ENCODE results near the gene NUDT7.

Gene NUDT7

GRCh38 chr16:77683397-77684180, 38.7 kb upstream of the NUDT7 start:
- no peak for DNase-seq (ENCODE audit: low read depth, low spot score)
- no peak for TF ChIP-seq EZH2 (IDR thresholded peaks at IDR 0.05)
- no peak for TF ChIP-seq POLR2AphosphoS5 (IDR thresholded peaks at IDR 0.05; ENCODE audit: borderline replicate concordance, low read depth, low read length)
- TF ChIP-seq FOXP2 (optimal IDR thresholded peaks at IDR 0.05; ENCODE audit: control extremely low read depth, extremely low read length, insufficient read depth): no peak
- Histone ChIP-seq H3K27ac (no peak overlapping the region), H3K36me3 (ENCODE audit: insufficient read depth, low read length) (no peaks in the 10 kb centered on the region), H3K9me3 (ENCODE audit: low read depth, low read length) (no peaks in the 10 kb centered on the region), H3K4me3 (no peak overlapping the region), H3K9ac (ENCODE audit: insufficient read length) (no peak overlapping the region)

- no peak for DNase-seq (ENCODE audit: low read depth, low spot score)
- Histone ChIP-seq H3K36me3 (ENCODE audit: insufficient read depth, low read length) (no peaks in the 10 kb centered on the region), H3K4me3 (no peak overlapping the region), H3K9me3 (ENCODE audit: low read depth, low read length) (no peaks in the 10 kb centered on the region), H3K27ac (no peak overlapping the region), H3K9ac (ENCODE audit: insufficient read length) (no peak overlapping the region)
- TF ChIP-seq POLR2AphosphoS5 (IDR thresholded peaks at IDR 0.05; ENCODE audit: borderline replicate concordance, low read depth, low read length) (no peak), EZH2 (IDR thresholded peaks at IDR 0.05) (no peak)
These were observed 38.2 kb upstream of the NUDT7 start for GRCh38 chr16:77684181-77684526.

- Histone ChIP-seq H3K27ac (no peak overlapping the region), H3K36me3 (ENCODE audit: insufficient read depth, low read length) (no peaks in the 10 kb centered on the region), H3K4me3 (no peak overlapping the region), H3K9ac (ENCODE audit: insufficient read length) (no peak overlapping the region), H3K9me3 (ENCODE audit: low read depth, low read length) (no peaks in the 10 kb centered on the region)
- TF ChIP-seq FOXP2 (optimal IDR thresholded peaks at IDR 0.05; ENCODE audit: control extremely low read depth, extremely low read length, insufficient read depth) (no peak), EZH2 (IDR thresholded peaks at IDR 0.05) (no peak), POLR2AphosphoS5 (IDR thresholded peaks at IDR 0.05; ENCODE audit: borderline replicate concordance, low read depth, low read length) (no peak)
- no peak for DNase-seq (ENCODE audit: low read depth, low spot score)
These were observed 35.9 kb upstream of the NUDT7 start for GRCh38 chr16:77686385-77686784.

GRCh38 chr16:77689971-77690370, 32.3 kb upstream of the NUDT7 start:
- H3K27ac ChIP-seq: no peak overlapping the region
- TF ChIP-seq POLR2AphosphoS5 (IDR thresholded peaks at IDR 0.05; ENCODE audit: borderline replicate concordance, low read depth, low read length) (no peak), EZH2 (IDR thresholded peaks at IDR 0.05) (no peak), FOXP2 (optimal IDR thresholded peaks at IDR 0.05; ENCODE audit: control extremely low read depth, extremely low read length, insufficient read depth) (no peak)
- H3K4me3 ChIP-seq: no peak overlapping the region
- H3K36me3 ChIP-seq (ENCODE audit: insufficient read depth, low read length): no peaks in the 10 kb centered on the region
- H3K9ac ChIP-seq (ENCODE audit: insufficient read length): no peak overlapping the region
- H3K9me3 ChIP-seq (ENCODE audit: low read depth, low read length): no peaks in the 10 kb centered on the region
- DNase-seq (ENCODE audit: low read depth, low spot score): no peak

GRCh38 chr16:77690416-77690815, 31.9 kb upstream of the NUDT7 start:
- H3K9ac ChIP-seq (ENCODE audit: insufficient read length): no peak overlapping the region
- TF ChIP-seq POLR2AphosphoS5 (IDR thresholded peaks at IDR 0.05; ENCODE audit: borderline replicate concordance, low read depth, low read length) (no peak), EZH2 (IDR thresholded peaks at IDR 0.05) (no peak)
- H3K9me3 ChIP-seq (ENCODE audit: low read depth, low read length): no peaks in the 10 kb centered on the region
- no peaks in the 10 kb centered on the region for H3K36me3 ChIP-seq (ENCODE audit: insufficient read depth, low read length)
- H3K27ac ChIP-seq: no peak overlapping the region
- H3K4me3 ChIP-seq: no peak overlapping the region
- no peak for DNase-seq (ENCODE audit: low read depth, low spot score)

- no peaks in the 10 kb centered on the region for H3K36me3 ChIP-seq (ENCODE audit: insufficient read depth, low read length)
- H3K9me3 ChIP-seq (ENCODE audit: low read depth, low read length): no peaks in the 10 kb centered on the region
- no peak for DNase-seq (ENCODE audit: low read depth, low spot score)
- no peak for TF ChIP-seq EZH2 (IDR thresholded peaks at IDR 0.05)
- TF ChIP-seq FOXP2 (optimal IDR thresholded peaks at IDR 0.05; ENCODE audit: control extremely low read depth, extremely low read length, insufficient read depth): no peak
- TF ChIP-seq POLR2AphosphoS5 (IDR thresholded peaks at IDR 0.05; ENCODE audit: borderline replicate concordance, low read depth, low read length): no peak
- H3K4me3 ChIP-seq: no peak overlapping the region
- H3K9ac ChIP-seq (ENCODE audit: insufficient read length): no peak overlapping the region
- H3K27ac ChIP-seq: no peak overlapping the region
These were observed 29.7 kb upstream of the NUDT7 start for GRCh38 chr16:77692612-77693011.

GRCh38 chr16:77696149-77696548, 26.2 kb upstream of the NUDT7 start:
- H3K9me3 ChIP-seq (ENCODE audit: low read depth, low read length): no peaks in the 10 kb centered on the region
- no peak overlapping the region for H3K9ac ChIP-seq (ENCODE audit: insufficient read length)
- H3K36me3 ChIP-seq (ENCODE audit: insufficient read depth, low read length): no peaks in the 10 kb centered on the region
- H3K4me3 ChIP-seq: no peak overlapping the region
- DNase-seq (ENCODE audit: low read depth, low spot score): no peak
- H3K27ac ChIP-seq: no peak overlapping the region
- TF ChIP-seq FOXP2 (optimal IDR thresholded peaks at IDR 0.05; ENCODE audit: control extremely low read depth, extremely low read length, insufficient read depth): no peak
- TF ChIP-seq EZH2 (IDR thresholded peaks at IDR 0.05): no peak
- TF ChIP-seq POLR2AphosphoS5 (IDR thresholded peaks at IDR 0.05; ENCODE audit: borderline replicate concordance, low read depth, low read length): no peak

- Histone ChIP-seq H3K9me3 (ENCODE audit: low read depth, low read length) (no peaks in the 10 kb centered on the region), H3K9ac (ENCODE audit: insufficient read length) (no peak overlapping the region), H3K36me3 (ENCODE audit: insufficient read depth, low read length) (no peaks in the 10 kb centered on the region), H3K27ac (no peak overlapping the region), H3K4me3 (no peak overlapping the region)
- no peak for DNase-seq (ENCODE audit: low read depth, low spot score)
- TF ChIP-seq POLR2AphosphoS5 (IDR thresholded peaks at IDR 0.05; ENCODE audit: borderline replicate concordance, low read depth, low read length) (no peak), FOXP2 (optimal IDR thresholded peaks at IDR 0.05; ENCODE audit: control extremely low read depth, extremely low read length, insufficient read depth) (no peak), EZH2 (IDR thresholded peaks at IDR 0.05) (no peak)
These were observed 21.5 kb upstream of the NUDT7 start for GRCh38 chr16:77700846-77701245.

GRCh38 chr16:77705351-77705750, 17.0 kb upstream of the NUDT7 start:
- Histone ChIP-seq H3K9ac (ENCODE audit: insufficient read length) (no peak overlapping the region), H3K36me3 (ENCODE audit: insufficient read depth, low read length) (no peaks in the 10 kb centered on the region), H3K27ac (no peak overlapping the region), H3K9me3 (ENCODE audit: low read depth, low read length) (no peaks in the 10 kb centered on the region), H3K4me3 (no peak overlapping the region)
- DNase-seq (ENCODE audit: low read depth, low spot score): no peak
- TF ChIP-seq FOXP2 (optimal IDR thresholded peaks at IDR 0.05; ENCODE audit: control extremely low read depth, extremely low read length, insufficient read depth) (no peak), POLR2AphosphoS5 (IDR thresholded peaks at IDR 0.05; ENCODE audit: borderline replicate concordance, low read depth, low read length) (no peak), EZH2 (IDR thresholded peaks at IDR 0.05) (no peak)

All from SK-N-MC (cell line).